Measurements from ENCODE around the gene VSTM2B.

GRCh38 chr19:29519146-29519545 is 6.6 kb upstream of the VSTM2B start:
- TF ChIP-seq, protein P1, sequence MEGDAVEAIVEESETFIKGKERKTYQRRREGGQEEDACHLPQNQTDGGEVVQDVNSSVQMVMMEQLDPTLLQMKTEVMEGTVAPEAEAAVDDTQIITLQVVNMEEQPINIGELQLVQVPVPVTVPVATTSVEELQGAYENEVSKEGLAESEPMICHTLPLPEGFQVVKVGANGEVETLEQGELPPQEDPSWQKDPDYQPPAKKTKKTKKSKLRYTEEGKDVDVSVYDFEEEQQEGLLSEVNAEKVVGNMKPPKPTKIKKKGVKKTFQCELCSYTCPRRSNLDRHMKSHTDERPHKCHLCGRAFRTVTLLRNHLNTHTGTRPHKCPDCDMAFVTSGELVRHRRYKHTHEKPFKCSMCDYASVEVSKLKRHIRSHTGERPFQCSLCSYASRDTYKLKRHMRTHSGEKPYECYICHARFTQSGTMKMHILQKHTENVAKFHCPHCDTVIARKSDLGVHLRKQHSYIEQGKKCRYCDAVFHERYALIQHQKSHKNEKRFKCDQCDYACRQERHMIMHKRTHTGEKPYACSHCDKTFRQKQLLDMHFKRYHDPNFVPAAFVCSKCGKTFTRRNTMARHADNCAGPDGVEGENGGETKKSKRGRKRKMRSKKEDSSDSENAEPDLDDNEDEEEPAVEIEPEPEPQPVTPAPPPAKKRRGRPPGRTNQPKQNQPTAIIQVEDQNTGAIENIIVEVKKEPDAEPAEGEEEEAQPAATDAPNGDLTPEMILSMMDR (IDR thresholded peaks at IDR 0.05) = no peak
- TF ChIP-seq POLR2A (IDR thresholded peaks at IDR 0.05) = no peak
- TF ChIP-seq POLR2AphosphoS5 (IDR thresholded peaks at IDR 0.05) = no peak
- TF ChIP-seq EP300 (IDR thresholded peaks at IDR 0.05) = no peak
